GM18909 (cell line): ENCODE data around the gene CELSR2.
"Not testable (repeated sequence)": the region's sequence is repeated elsewhere in the genome, so short reads cannot be mapped to it uniquely, and the experiment has no call there.

Experiments used
- ATAC-seq: cut with Tn5 transposase; IDR thresholded peaks from one replicate; pipeline ENCODE4 v1.9.1; 2021; ENCODE audit warnings: mild to moderate bottlenecking; ENCODE audit not compliant: unreplicated experiment, poor library complexity

Gene CELSR2

DNA sequence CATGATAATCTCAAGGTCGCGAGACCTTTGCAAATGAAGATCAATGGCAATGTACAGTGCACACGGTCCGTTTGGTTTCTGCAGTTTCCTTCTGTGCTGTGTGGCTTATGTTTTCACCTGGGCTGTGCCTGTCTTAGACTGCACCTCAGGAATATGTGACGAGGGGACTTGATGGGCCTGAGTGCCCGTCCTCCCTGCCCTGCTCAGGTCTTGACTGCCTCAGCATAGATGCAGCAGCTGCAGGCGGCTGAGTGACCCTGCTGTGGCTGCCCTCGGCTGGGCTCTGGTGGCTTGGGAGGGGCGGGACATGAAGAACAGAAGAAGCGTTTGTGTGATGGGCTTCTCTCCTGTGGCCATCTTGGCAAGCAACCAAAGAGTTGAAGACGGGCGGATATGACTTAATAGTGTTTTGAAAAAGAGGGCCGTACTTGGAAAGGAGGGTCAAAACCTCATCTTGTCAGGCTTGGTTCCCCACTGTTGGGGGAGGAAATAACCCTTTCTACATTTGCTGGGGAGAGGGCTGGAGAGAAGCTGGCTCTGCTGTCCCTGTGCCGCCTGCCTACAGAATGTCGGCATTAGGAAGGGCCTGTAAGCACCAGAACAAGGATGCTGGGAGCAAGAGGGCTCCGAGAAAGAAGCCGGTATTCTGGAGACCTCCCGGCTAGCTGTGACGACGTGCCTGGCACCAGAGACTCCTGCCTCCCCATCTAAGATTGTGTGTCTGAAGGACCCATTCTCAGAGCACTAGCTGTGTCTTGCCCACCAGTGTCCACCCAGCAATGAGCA, 50.4 kb downstream of the CELSR2 start:
- ATAC-seq: no peak

DNA sequence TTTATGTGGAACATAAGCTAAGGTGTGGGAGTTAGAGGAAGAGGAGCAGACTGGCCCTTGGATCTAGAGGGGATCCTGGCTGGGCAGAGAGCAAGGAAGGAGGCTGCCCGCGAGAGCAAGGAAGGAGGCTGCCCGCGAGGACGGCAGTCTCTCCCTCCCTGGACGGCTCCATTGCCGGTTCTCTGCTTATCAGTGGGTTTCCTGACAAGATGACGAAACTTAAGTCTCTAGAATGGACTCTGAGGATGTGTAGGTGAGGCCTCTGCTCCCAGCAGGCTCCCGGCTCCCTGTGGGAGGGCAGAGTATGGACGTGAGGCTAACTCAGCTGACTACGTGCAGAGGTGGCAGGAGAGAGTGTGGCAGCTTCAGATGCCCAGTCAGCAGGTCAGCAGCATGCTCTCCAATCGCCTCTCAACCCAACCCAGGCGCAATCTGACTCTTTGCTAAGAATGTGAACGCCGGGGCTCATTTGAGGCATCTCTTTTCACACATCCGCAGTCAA, 51.4 kb downstream of the CELSR2 start:
- no peak for ATAC-seq

DNA sequence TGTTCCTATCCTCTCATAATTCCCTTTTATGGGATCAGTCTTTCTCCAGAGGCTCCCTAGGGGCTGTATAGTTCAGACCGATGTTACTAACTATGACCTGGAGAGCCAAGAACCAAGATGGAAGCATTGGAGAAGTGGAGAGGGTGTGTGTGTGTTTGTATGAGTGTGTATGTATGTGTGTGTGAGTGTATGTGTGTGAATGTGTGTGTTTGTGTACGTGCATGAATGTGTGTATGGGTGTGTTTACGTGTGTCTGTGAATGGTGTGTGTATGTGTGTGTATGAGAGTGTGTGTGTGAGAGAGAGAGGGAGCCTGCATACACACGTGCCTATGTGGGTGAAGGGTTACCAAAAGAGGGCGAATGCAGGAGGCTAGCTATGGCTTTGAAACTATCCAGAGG, 52.5 kb downstream of the CELSR2 start:
- ATAC-seq: no peak

DNA sequence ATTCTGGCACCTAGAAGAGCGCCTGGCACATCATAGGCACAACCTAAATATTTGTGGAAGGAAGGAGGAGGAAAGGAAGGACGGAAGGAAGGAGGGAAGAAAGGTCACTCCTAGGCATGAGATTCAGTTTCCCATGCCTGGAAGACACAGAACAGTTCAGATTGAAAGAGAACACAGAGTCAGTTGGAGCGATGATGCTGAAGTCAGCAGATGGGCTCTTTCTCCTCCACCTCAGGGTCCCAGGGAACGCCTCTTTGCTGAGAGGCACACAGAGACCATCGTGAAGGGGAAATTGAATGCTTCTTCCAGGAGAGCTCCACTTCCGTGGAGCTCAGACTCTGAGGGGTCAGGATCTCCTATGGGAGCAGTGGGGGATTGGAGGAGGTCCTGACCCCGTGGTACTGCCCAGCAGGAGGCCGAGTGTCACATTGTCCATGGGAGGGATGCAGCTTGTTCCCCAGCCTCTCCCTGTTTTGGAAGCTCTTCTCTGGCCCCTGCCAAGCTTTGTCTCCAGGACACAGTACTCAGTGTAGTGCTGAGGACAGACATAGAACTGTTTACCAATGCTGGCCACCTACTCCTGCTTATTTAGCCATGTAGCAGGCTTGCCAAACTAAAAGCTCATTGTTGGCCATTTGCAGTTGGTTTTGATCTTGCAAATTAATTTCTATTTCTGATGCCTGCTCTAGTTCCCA, 55.0 kb downstream of the CELSR2 start:
- no peak for ATAC-seq

DNA sequence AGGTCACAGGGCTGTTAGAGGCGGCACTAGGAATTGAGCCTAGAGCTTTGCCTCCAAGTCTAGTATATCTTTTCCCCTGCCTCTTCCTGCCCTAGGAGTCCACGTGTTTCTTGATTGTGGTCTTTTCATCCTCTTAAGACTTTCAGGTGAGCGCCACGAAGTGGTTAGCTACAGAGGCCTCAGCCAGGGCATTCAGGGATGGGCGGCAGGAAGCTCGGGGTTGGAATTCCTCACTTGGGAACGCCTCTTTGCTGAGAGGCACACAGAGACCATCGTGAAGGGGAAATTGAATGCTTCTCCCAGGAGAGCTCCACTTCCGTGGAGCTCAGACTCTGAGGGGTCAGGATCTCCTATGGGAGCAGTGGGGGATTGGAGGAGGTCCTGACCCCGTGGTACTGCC, 56.7 kb downstream of the CELSR2 start:
- ATAC-seq: not testable (repeated sequence)

DNA sequence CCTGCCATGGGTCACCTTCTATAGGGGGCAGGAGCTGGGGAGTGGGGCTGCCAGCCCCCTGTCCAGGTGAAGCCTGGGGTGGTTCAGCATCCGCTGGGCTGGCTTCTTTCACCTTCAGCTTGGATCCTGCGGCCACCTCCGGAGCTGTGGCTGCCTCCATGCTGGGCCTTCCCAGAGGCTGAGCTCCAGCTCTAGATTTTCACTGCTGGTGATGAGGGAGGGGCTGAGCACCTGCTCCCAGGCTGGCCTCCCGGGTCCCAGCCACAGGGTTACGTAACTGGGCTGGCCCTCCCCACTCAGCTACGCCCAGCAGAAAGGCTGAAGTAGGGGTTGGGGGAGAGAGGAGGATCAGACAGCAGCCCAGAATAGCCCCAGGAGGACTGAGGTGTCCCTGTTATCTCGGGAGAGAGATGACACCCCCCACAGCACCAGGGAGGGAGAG, 57.5 kb downstream of the CELSR2 start, which contains the start of gene MYBPHL:
TSS of gene MYBPHL (minus strand) at position 180 of the 442 bp plus-strand sequence. CDS start at position 160, 20 bp downstream.
- no peak for ATAC-seq

DNA sequence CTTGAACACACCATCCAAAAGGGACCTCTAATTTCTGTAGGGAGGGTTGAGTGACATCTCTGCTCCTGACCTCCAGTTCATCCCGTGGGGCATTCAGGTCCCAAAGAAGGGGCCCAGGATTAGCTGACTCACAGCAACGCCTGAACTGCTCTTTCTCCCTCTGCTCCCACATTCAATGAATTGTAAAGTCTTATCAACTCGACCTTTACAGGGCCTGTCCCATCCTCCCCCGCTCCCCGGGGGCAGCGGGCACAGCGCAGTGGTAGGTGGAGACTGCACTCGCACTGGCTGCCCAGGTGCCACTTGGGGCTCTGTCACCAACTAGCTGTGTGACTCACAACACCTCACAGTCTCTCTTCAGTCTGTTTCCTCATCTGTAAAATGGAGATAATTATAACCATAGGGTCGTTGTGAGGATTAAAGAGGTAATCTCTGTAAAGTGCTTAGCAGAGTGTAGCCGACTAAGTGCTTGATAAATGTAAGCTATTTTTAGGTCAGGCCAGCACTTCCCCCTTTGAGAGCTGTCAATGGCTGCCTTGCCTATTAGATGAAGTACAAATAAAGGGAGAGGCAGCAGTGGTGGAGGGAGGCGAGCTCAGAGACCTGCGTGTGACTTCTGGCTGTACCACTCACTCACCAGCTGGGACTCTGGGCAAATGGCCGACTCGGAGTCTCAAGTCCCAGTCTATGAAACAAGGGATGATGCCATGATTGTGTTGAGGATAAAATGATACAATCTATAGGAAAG, 58.1 kb downstream of the CELSR2 start:
- ATAC-seq: no peak

DNA sequence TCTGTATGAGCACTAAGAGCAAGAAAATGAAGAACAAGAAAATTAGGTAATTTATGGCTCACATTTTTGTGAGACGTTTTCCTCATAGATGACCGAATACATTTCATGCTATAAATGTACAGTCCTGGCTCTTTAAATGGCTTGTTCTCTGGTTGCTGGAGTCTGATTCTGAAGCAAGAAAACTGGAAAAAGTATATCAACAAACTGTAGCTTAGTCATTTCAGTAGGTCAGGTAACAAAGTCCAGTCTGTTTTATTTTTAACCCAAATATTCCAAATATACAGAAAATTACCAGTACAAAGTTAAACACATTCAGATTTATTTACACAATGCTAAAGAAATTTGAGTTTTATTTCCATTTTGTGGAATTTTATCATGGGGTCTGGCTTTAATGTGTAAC, 60.0 kb downstream of the CELSR2 start:
- ATAC-seq: no peak

DNA sequence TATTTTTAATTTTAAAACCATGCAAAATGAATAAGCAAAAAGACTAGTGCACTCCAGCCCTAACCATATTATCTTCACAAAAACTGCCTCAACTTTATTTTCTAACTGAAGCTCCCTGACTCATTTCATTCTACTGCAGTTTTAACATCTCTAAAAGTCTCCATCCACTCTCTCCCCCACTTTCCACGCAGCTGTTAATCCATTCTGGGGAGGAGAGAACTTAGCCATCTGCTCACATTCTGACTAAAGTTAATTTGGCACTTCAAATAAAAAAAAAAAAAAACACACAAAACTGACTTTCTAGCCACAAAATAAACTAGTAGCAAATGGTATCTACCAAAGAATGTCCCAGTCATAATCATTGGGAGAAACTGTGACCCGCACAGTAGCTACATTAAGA, 62.9 kb downstream of the CELSR2 start:
- no peak for ATAC-seq

DNA sequence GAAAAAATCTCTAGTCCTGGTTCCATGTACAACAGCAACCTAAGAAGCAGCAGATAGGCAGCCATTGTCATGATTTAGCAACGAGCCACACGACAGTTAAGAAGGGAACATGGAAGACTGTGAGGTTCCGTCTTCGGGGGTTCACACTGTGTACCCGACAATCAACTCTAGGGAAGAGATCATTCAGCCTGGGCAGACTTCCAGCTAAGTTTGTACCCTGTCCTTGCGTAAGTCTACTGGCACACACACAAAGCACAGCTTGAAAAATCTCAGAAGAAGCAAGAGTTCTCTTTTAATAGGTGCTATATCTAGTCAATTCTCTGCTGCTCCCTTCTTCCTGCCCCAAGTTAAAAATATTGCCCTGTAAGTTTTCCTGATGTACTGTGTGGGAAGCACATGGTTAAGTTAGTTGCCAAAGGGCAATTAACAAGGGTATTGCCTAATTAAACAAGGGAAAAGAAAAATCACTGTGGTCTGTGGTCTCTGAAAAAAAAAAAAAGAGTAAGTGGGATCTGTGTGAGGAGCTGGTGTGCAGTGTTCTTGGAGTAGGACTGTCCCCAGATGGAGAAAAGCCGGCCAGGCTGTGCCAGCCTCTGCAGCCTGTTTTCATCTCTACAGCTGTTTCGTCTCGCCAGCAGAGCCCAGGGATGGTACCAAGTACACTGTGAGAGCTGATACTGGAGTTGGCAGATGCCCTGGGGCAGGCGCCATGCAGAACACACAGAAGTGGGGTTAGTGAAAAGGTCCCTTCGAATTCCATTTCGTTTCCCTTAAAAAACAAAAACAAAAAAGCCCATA, 63.8 kb downstream of the CELSR2 start:
- ATAC-seq: no peak

DNA sequence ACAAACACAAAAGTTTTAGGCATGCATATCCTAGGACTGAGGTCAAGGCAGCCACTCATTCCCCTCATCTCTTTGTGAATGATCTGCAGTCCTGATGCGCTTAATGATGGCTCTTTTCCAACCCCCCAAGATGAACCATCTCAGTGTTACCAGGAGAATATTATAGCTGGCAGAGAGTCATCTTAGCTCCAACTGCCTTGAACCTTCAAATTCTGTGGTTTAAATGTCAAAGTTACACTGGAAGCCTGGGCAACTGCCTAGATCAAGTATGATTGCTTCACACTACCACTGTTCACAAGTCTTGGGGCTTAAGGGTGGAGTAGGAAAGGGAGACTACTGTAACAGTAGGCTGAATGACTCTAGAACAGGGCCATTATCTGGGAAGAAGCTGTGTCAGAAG, 65.5 kb downstream of the CELSR2 start:
- ATAC-seq: no peak

DNA sequence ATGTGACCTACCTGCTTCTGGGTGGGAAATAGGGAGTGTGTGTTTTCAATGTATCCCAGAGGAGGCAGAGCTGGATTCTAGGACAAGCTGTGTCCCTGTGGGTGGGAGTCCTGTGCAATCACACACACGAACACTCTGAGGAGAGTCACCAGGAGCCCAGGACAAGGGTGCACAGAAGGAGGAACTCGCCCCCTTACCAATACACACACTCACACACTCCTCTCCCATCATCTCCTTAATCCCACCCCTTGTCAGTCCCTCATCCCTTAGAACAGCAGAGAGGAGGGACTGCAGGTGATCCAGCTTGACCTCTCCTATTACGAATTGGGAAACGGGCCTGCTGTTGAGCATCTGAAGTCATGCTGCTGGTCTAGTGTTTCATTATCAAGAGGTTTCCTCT, 65.9 kb downstream of the CELSR2 start:
- ATAC-seq: no peak

DNA sequence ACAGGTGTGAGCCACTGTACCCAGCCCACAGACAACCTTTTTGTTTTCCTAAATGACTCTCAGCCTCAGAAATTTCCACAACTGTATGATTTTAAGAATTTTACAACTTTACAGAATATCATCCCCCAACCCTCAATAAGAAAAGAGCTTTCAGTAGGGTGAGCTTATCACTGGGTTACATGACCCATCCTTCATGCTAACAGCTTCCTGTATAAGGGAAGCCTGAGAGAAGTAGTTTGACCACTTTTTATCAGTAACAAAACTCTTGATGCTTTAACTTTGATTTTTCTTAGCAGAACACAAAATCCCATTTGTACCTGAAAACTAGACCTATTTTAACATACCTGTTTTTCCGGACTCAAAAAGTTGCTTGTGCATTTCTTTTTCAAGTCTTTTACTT, 67.2 kb downstream of the CELSR2 start:
- ATAC-seq: no peak

DNA sequence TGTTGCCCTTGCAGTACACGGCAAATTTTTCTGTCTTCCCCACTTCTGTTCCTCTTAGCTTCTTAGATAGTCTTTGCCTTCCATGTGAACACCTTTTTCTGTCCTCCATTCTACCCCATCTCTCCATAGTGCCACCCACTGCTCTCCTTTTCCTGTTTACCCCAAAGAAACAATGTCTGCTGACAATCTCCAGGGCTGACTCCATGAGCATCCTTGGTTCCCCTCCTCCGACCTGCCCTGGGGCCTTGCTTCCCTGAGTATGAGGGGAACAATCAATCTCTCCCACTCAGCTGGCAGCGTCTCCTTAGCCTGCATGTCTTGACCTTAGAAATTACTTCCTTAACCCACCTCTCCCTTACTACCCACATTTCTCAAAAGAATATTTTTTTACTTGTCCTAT, 69.8 kb downstream of the CELSR2 start:
- no peak for ATAC-seq

DNA sequence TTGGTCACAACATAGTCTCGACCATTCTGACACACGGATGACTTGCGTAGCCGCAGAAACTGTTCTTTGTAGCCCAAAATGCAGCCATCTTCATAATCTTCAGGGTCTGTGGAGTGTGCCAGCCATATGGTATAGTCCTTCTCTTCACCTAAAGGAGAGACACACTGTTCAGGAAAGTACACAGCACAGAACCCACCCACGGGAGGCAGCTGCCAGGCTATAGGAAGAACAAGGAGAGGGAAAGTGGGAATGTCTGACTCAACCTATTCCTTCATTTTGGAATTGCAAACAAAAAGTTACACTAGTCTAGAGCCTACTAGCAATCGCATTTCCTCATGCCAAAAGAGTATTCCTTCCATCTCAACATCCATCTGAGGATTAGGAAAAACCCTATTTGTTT, 73.6 kb downstream of the CELSR2 start:
- no peak for ATAC-seq
